Prostate gland (tissue), 2 donors: ENCODE data around the gene CCDC149. TPM values are rescaled to one million over a fixed set of nuclear protein-coding genes. Genes with fewer than 3 reads are reported as not detected.

Experiments
- DNase-seq: peaks from one replicate; pipeline ENCODE4 v3.0.0-alpha.2; 2019; ENCODE audit warnings: low spot score
- H3K27ac ChIP-seq, 2 donors: fragments of 200-600 bp; sonication (generic); 2 replicates each; pipeline ENCODE4 v1.5.1; 2017 to 2019
- H3K27me3 ChIP-seq: fragments of 200-600 bp; sonication (generic); replicated peaks from 2 replicates; pipeline ENCODE4 v1.5.1; 2019; ENCODE audit not compliant: insufficient read depth
- H3K36me3 ChIP-seq, 2 donors: fragments of 200-600 bp; sonication (generic); 1 replicate in 1 of 2; 2 replicates in 1 of 2; pipeline versions ENCODE4 v1.5.1 to v1.8.1; 2017 to 2019
- H3K4me1 ChIP-seq: fragments of 200-600 bp; sonication (generic); replicated peaks from 2 replicates; pipeline ENCODE4 v1.5.1; 2019
- H3K4me3 ChIP-seq, 2 donors: fragments of 200-600 bp; sonication (generic); 2 replicates each; pipeline ENCODE4 v1.5.1; 2017 to 2019
- H3K9me3 ChIP-seq: fragments of 200-600 bp; sonication (generic); 2 replicates; pipeline ENCODE4 v1.5.1; 2017
- POLR2A ChIP-seq: fragments of 450-650 bp; IDR thresholded peaks from one replicate; pipeline ENCODE4 v1.6.1; 2016; ENCODE audit warnings: antibody characterized with exemption, mild to moderate bottlenecking
- POLR2AphosphoS5 ChIP-seq: sonication (generic); formaldehyde crosslinking; IDR thresholded peaks from one replicate; pipeline ENCODE4 v1.6.1; 2017; ENCODE audit warnings: antibody characterized with exemption
- WGBS: methylation state at CpG from one replicate; pipeline ENCODE4 v1.1.5; 2018; 5-methylcytosine and 5-hydroxymethylcytosine counted together
- intact Hi-C: fragments of 100-400 bp; cut with DNase I; formaldehyde crosslinking; loops from one replicate; pipeline ENCODE4 v1.14.2; 2022
- total RNA-seq, 2 donors: library from RNA; depleted of rRNA; stranded (reverse); fragments of >200 nt; gene quantifications; one replicate each; pipeline ENCODE4 v1.1.0, GENCODE V29; 2016
- TF ChIP-seq, protein P1 (sequence below), 4 experiments: fragments of 200-600 bp in 2 of 4; fragments of 450-650 bp in 2 of 4; sonication (generic) in 2 of 4; IDR thresholded peaks; 1 replicate in 3 of 4; 2 replicates in 1 of 4; pipeline ENCODE4 v1.5.1; 2016 to 2019; ENCODE audit warnings: antibody characterized with exemption in 4 of 4, mild to moderate bottlenecking in 2 of 4, moderate library complexity in 2 of 4

CCDC149 gene
- total RNA-seq, 2 donors from 2014 or later, result 14.0 to 19.6 TPM

DNA sequence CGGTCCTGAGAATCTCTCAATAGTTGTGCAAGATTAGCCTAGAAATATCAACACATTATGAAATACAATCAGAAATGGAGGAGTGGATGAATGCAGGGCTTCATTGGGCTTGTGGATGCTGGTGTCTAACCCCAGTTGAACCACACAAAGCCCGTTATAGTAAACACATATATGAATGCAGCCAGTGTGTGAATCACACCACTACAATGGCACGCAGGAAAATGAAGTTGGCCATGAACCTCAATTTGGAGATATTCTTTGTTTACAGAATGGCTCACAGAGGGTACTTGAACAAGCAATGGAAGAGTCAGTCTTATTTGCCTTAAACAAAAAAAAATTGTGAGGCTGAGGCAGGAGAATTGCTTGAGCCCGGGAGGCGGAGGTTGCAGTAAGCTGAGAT, 59.7 kb downstream of the CCDC149 start:
- Histone ChIP-seq H3K4me3 (no peak overlapping the region), H3K36me3 (no peaks in the 10 kb centered on the region), H3K9me3 (no peaks in the 10 kb centered on the region), H3K27me3 (no peaks in the 10 kb centered on the region), H3K27ac (no peak overlapping the region), H3K4me1 (no peaks in the 10 kb centered on the region)
- intact Hi-C loops, result loop anchor here (5.0 kb wide), 2 partner anchors 51 to 121 kb away; no protein-coding TSS in a partner anchor
- 83% methylated on average over 5 of the region's 5 CpGs for WGBS
- TF ChIP-seq, protein P1, sequence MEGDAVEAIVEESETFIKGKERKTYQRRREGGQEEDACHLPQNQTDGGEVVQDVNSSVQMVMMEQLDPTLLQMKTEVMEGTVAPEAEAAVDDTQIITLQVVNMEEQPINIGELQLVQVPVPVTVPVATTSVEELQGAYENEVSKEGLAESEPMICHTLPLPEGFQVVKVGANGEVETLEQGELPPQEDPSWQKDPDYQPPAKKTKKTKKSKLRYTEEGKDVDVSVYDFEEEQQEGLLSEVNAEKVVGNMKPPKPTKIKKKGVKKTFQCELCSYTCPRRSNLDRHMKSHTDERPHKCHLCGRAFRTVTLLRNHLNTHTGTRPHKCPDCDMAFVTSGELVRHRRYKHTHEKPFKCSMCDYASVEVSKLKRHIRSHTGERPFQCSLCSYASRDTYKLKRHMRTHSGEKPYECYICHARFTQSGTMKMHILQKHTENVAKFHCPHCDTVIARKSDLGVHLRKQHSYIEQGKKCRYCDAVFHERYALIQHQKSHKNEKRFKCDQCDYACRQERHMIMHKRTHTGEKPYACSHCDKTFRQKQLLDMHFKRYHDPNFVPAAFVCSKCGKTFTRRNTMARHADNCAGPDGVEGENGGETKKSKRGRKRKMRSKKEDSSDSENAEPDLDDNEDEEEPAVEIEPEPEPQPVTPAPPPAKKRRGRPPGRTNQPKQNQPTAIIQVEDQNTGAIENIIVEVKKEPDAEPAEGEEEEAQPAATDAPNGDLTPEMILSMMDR (IDR thresholded peaks at IDR 0.05), result no peak
- TF ChIP-seq POLR2A, result no peak
- no peak for TF ChIP-seq POLR2AphosphoS5
- no peak for DNase-seq

DNA sequence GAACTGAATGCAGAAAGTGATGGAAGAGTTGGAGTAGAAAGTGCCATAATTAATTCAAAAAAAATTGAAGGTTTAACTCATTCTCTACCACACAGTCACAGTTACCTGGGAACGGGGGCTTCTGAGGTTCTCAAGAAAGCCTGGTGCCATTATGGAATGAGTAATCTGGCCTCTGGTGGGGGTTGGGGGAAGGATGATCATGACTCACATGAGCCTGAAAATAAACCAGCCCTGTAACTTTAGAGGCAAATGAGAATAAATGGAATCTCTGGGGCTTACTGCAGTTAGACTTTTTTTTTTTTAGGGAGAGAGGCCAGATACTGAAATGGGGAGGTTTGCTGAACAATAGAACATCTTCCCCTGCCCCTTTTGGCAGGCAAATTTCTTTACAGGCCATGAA, 62.2 kb downstream of the CCDC149 start:
- Histone ChIP-seq H3K27me3 (no peaks in the 10 kb centered on the region), H3K4me1 (no peaks in the 10 kb centered on the region), H3K4me3 (no peak overlapping the region), H3K27ac (no peak overlapping the region), H3K9me3 (no peaks in the 10 kb centered on the region), H3K36me3 (no peaks in the 10 kb centered on the region)
- TF ChIP-seq POLR2A, result no peak
- TF ChIP-seq POLR2AphosphoS5, result peak; percentile 7
- intact Hi-C loops, result loop anchor here (5.0 kb wide), 2 partner anchors 48 to 118 kb away; no protein-coding TSS in a partner anchor
- no peak for DNase-seq
- 63% methylated on average over 1 of the region's 1 CpG for WGBS

DNA sequence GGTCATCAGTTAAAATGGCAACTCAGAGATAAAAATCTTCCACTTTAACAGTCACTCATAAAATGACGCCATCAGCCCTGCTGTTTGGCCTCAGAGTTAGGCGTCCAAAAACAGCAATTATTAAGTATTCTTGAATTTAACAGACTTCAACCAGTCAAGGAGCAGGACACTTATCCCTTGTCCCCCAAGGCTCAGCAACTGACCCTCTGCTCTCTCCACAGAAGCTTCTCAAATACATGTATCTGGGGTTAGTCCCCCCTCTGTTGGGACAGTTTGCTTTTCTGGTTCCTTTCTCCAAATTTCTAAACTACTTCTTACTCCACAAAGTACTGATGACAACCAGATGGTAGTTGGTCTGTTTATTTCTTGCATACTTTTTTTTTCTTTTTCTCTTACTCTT, 63.1 kb downstream of the CCDC149 start:
- 59% methylated on average over 2 of the region's 2 CpGs for WGBS
- no peaks in the 10 kb centered on the region for H3K4me1 ChIP-seq
- no peak for DNase-seq
- TF ChIP-seq POLR2A (no peak), POLR2AphosphoS5 (no peak)
- TF ChIP-seq, protein P1 (IDR thresholded peaks at IDR 0.05), result no peak
- no peaks in the 10 kb centered on the region for H3K36me3 ChIP-seq
- H3K27ac ChIP-seq, result no peak overlapping the region
- H3K4me3 ChIP-seq, result no peak overlapping the region
- no peaks in the 10 kb centered on the region for H3K9me3 ChIP-seq
- intact Hi-C loops, result loop anchor here (5.0 kb wide), 2 partner anchors 47 to 117 kb away; no protein-coding TSS in a partner anchor
- H3K27me3 ChIP-seq, result no peaks in the 10 kb centered on the region

DNA sequence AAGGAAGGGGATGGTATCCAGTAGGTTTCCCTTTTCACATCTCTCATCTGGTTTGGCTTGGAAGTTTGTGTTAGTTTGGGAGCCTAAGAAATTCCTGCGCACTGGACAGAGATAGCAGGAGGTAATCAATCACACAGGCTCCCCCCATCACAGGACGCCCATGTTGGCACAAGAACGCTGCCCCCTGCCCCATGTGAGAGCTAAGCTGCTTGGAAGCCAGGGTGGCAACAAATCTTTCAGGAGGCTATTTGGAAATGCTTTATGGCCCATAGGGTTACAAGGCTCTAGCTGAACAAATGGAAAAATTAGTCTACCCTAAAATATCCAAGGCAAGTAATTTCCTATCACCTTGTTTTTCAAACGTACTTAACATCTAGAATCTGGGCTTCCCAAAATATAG, 63.5 kb downstream of the CCDC149 start:
- DNase-seq, result no peak
- no peaks in the 10 kb centered on the region for H3K4me1 ChIP-seq
- WGBS, result 73% methylated on average over 4 of the region's 4 CpGs
- TF ChIP-seq, protein P1 (IDR thresholded peaks at IDR 0.05), result no peak
- TF ChIP-seq POLR2A (no peak), POLR2AphosphoS5 (no peak)
- no peaks in the 10 kb centered on the region for H3K9me3 ChIP-seq
- no peak overlapping the region for H3K4me3 ChIP-seq
- no peaks in the 10 kb centered on the region for H3K36me3 ChIP-seq
- H3K27me3 ChIP-seq, result no peaks in the 10 kb centered on the region
- intact Hi-C loops, result no loop called here
- H3K27ac ChIP-seq, result no peak overlapping the region

DNA sequence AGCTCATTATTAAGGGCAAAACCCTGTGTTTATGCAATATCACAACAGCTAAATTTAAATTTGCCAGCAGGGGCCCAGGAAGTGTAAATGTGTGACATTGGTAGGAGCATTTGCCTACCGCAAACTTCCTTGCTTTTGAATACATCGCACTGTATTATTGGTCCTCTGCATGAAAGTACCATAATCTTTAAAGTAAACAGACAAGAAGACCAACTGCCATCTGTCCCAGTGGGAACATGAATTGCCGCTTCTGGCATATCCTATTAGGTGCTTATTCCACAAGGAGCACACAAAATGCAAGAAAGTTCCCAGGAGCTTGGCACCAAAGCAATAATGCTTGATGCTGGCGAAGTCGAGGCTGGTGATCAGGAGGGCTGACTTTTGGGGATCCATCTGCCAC, 66.1 kb downstream of the CCDC149 start:
- Histone ChIP-seq H3K36me3 (no peaks in the 10 kb centered on the region), H3K4me1 (no peaks in the 10 kb centered on the region), H3K27me3 (no peaks in the 10 kb centered on the region), H3K27ac (no peak overlapping the region), H3K4me3 (no peak overlapping the region), H3K9me3 (no peaks in the 10 kb centered on the region)
- TF ChIP-seq POLR2A (no peak), POLR2AphosphoS5 (no peak)
- TF ChIP-seq, protein P1 (IDR thresholded peaks at IDR 0.05), result no peak
- 90% methylated on average over 5 of the region's 5 CpGs for WGBS
- DNase-seq, result no peak
- intact Hi-C loops, result no loop called here
